Omental fat pad (tissue), 4 donors: ENCODE measurements around the gene C1GALT1C1L. TPM values are rescaled to one million over a fixed set of nuclear protein-coding genes. Genes with fewer than 3 reads are reported as not detected.

ENCODE experiments used
- ATAC-seq: fragments of 150-250 bp; one replicate; pipeline ENCODE4 v1.9.1; 2016; ENCODE audit warnings: mild to moderate bottlenecking, moderate library complexity; ENCODE audit not compliant: low FRiP score
- DNase-seq: peaks from one replicate; pipeline ENCODE4 v3.0.0-alpha.2; 2019; ENCODE audit warnings: low spot score
- CTCF ChIP-seq, 3 donors: fragments of 450-650 bp; IDR thresholded peaks; one replicate each; pipeline ENCODE4 v1.5.1; 2016 to 2017; ENCODE audit warnings: antibody characterized with exemption in 3 of 3, mild to moderate bottlenecking in 3 of 3, moderate library complexity in 2 of 3
- total RNA-seq, 4 donors: library from RNA; depleted of rRNA; stranded (reverse); fragments of >200 nt; gene quantifications; one replicate each; pipeline ENCODE4 v1.1.0, GENCODE V29; 2016

The C1GALT1C1L gene
- total RNA-seq = 1 to 10 TPM in 2 of 4 donors, under 1 TPM in 1, not detected in 1; 0.56 to 2.2 (median 1.2) TPM

GRCh38 chr2:43676322-43677050, at the start of gene C1GALT1C1L:
C1GALT1C1L (minus strand) TSS chr2:43676429; CDS start chr2:43676322, 107 bp downstream.
- peak; percentile 82 for ATAC-seq
- no peak for TF ChIP-seq CTCF (IDR thresholded peaks at IDR 0.05)
- DNase-seq = no peak

GRCh38 chr2:43725711-43726246, 49.5 kb upstream of the C1GALT1C1L start:
- DNase-seq (no peak), ATAC-seq (no peak)
- no peak for TF ChIP-seq CTCF (IDR thresholded peaks at IDR 0.05)

DNA sequence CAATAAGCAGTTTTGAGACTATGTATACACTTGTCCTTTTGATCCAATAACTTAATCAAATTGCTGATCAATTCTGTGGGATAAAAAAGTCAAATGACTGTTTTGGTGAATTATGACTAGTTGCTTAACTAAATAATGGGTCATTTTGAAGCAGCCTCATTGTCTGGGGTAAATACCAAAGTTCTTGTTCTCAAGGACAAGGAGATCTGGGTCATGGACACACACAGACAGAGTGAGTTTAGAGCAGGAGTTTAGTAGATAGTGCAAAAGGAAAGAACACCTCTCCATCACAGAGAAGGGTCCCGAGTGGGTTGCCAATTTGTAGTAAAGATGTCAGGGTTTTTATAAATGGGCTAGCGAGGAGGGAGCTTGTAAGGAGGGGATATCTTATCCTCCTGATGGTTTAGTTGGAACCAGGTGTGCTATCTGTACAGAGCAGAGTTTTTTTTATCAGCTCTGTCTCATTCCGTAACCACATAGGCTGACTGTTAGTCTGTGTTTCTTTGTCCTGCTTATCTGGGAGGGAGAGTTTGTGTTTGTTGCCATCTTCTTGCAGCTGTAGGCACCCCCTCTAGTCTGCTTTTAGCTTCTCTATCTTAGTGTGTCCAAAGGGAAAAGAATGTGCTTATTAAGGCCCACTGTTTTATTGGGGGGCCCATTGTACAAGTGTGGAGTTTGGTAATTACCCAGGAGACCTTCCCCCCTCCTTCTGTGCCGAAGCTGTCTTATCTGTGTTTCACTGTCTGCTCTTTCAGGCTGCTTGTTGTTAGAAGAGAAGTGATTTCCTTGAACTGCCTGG, 48.7 kb upstream of the C1GALT1C1L start:
- ATAC-seq (peak; percentile 63), DNase-seq (no peak)
- no peak for TF ChIP-seq CTCF (IDR thresholded peaks at IDR 0.05)

GRCh38 chr2:43718530-43719124, 42.4 kb upstream of the C1GALT1C1L start:
- no peak for ATAC-seq
- no peak for DNase-seq
- no peak for TF ChIP-seq CTCF (IDR thresholded peaks at IDR 0.05)

DNA sequence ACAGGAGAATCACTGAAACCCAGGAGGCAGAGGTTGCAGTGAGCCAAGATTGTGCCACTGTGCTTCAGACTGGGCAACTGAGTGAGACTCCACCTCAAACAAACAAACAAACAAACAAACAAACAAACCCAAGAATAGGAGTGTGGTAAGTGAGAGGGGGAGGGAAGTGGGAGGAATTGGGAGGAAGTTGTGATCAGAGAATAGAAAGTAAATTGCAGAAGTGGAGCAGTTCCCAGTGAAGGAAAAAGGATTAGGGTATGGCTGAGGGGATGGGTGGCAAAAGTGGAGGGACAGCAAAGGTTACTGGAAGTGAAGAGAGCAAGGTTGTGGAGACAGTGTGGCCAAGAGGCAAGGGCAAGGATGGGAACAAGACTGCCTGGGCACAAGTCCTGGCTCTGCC, 41.1 kb upstream of the C1GALT1C1L start:
- ATAC-seq (no peak), DNase-seq (no peak)
- no peak for TF ChIP-seq CTCF (IDR thresholded peaks at IDR 0.05)

DNA sequence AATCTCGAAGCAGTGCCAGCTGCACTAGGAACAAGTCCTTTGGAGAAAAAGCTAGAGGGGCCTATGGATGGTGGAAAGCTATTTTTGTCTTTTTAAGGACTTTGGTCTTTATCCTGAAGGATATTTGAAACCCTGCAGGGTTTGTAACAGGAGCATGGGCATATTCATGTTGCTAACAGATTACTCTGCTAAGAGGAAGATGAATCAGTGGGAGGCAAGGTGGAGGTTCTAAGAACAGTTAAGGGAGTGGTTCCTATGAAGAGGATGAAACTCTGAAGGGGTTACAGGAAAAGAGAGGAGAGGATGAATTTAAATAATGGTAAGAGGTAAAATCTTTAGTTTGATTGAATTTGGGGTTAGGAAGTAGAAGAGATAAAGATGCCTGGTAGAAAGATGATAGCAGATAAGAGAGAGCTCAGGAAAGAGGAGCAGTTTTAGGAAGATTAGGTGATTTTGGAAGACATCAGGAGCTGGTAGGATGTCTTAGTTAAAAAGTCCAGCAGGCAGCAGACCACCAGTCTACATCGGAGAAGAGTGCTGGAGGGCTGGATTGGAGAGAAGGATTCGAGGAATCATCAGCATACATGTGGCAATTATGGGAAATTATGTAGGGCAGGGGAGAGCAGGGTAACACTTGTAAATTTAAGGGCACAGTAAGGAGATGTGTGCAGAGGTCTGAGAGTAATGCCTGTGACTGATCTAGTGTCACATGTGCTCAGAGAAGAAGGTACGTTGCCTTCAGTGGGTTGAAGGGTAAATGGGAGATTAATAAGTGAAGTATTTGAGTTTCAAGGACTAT, 39.3 kb upstream of the C1GALT1C1L start:
- no peak for DNase-seq
- TF ChIP-seq CTCF (IDR thresholded peaks at IDR 0.05) = no peak
- no peak for ATAC-seq
